ENCODE measurements around the gene PDE8B.

The PDE8B gene

GRCh38 chr5:77210091-77210963 lies at the start of gene PDE8B:
Gene PDE8B (plus strand): TSS chr5:77210680. CDS start chr5:77210926, 246 bp downstream.
- peak in 9 of 10 donors; percentile 17 to 93 (median 37) for DNase-seq
- intact Hi-C loops (cut with DNase I) = no loop called here

GRCh38 chr5:77163453-77163852 lies 47.0 kb upstream of the PDE8B start:
- intact Hi-C loops (cut with DNase I) = no loop called here

GRCh38 chr5:77167063-77167462 lies 43.4 kb upstream of the PDE8B start:
- no peak for DNase-seq
- intact Hi-C loops (cut with DNase I) = no loop called here

More at GRCh38 chr5:77163453-77163852, 47.0 kb upstream of the PDE8B start:
- DNase-seq = peak in 1 of 10 donors; percentile 82

GRCh38 chr5:77167695-77168121 lies 42.8 kb upstream of the PDE8B start:
- no peak for DNase-seq
- intact Hi-C loops (cut with DNase I) = no loop called here

GRCh38 chr5:77168161-77168878 lies 42.2 kb upstream of the PDE8B start:
- intact Hi-C loops (cut with DNase I) = no loop called here
- peak; percentile 63 to 97 (median 80) for DNase-seq

GRCh38 chr5:77168879-77169244 lies 41.6 kb upstream of the PDE8B start:
- intact Hi-C loops (cut with DNase I) = no loop called here
- DNase-seq = no peak

- no peak for DNase-seq
- intact Hi-C loops (cut with DNase I) = no loop called here
Observed at GRCh38 chr5:77170196-77170890, 40.1 kb upstream of the PDE8B start.

- intact Hi-C loops (cut with DNase I) = no loop called here
- no peak for DNase-seq
Observed at GRCh38 chr5:77171141-77171910, 39.2 kb upstream of the PDE8B start.

- DNase-seq = no peak
- intact Hi-C loops (cut with DNase I) = no loop called here
Observed at GRCh38 chr5:77172713-77173328, 37.7 kb upstream of the PDE8B start.

- DNase-seq = no peak
- intact Hi-C loops (cut with DNase I) = no loop called here
Observed at GRCh38 chr5:77174526-77174925, 36.0 kb upstream of the PDE8B start.

- DNase-seq = no peak
- intact Hi-C loops (cut with DNase I) = no loop called here
Observed at GRCh38 chr5:77175231-77175630, 35.2 kb upstream of the PDE8B start.

- intact Hi-C loops (cut with DNase I) = no loop called here
- peak in 1 of 10 donors; percentile 81 for DNase-seq
Observed at GRCh38 chr5:77176429-77176828, 34.1 kb upstream of the PDE8B start.

GRCh38 chr5:77177576-77177975 lies 32.9 kb upstream of the PDE8B start:
- intact Hi-C loops (cut with DNase I) = no loop called here

GRCh38 chr5:77180167-77181081 lies 30.1 kb upstream of the PDE8B start:
- intact Hi-C loops (cut with DNase I) = no loop called here
- DNase-seq = peak in 9 of 10 donors; percentile 24 to 93 (median 50)

More at GRCh38 chr5:77177576-77177975, 32.9 kb upstream of the PDE8B start:
- DNase-seq = no peak

GRCh38 chr5:77181173-77181572 lies 29.3 kb upstream of the PDE8B start:
- intact Hi-C loops (cut with DNase I) = no loop called here
- no peak for DNase-seq

GRCh38 chr5:77181596-77182304 lies 28.7 kb upstream of the PDE8B start:
- intact Hi-C loops (cut with DNase I) = no loop called here
- no peak for DNase-seq

- DNase-seq = no peak
- intact Hi-C loops (cut with DNase I) = no loop called here
Observed at GRCh38 chr5:77182367-77182766, 28.1 kb upstream of the PDE8B start.
